GM18858 (cell line): ENCODE results near the gene SPOP.

Experiments used
- ATAC-seq: cut with Tn5 transposase; IDR thresholded peaks from one replicate; pipeline ENCODE4 v1.9.1; 2021; ENCODE audit not compliant: unreplicated experiment

The SPOP gene

DNA sequence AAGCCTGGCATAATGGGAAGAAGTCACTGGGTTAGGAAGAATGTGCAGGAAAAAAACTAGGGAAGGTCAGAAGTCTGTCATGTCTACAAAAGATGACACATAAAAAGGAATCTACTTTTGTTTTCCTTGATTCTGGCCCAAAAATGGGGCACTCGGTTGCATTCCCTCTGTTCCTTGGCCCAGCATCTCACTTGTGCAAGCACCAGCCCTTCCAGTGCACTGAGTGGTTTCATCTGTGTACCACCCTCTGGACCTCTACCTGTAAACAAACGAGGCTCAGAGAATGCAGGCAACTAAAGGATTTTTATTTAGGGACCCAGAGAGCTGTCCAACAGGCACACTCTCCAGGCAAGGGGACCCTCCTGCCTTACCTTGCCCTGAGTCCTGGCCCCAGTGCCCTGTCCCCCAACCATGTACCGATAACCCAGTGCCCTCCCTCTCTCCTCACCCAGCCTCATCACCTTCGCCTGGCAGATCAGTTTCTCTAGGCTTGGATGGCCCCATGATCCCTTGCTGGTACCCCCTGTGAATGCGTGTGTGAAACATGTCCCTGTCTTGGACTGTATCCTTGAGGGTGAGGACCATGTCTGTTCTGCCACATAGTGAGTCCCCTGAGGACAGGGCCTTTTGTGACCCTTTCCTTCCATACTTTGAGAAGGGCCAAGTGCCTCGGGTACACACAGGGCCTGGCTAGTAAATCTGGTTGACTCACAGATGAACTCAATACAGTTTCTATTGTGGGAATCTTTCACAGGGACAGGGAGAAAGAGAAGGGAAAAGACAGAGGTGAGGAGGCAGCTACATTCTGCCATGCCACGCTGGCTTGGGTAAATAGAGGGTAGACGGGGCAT is 88.9 kb downstream of the SPOP start:
- no peak for ATAC-seq

- ATAC-seq: no peak
These were observed 89.6 kb downstream of the SPOP start for GRCh38 chr17:49588312-49588711.

GRCh38 chr17:49587366-49588073 is 90.4 kb downstream of the SPOP start:
- ATAC-seq: no peak

GRCh38 chr17:49585422-49586027 is 92.4 kb downstream of the SPOP start:
- no peak for ATAC-seq

DNA sequence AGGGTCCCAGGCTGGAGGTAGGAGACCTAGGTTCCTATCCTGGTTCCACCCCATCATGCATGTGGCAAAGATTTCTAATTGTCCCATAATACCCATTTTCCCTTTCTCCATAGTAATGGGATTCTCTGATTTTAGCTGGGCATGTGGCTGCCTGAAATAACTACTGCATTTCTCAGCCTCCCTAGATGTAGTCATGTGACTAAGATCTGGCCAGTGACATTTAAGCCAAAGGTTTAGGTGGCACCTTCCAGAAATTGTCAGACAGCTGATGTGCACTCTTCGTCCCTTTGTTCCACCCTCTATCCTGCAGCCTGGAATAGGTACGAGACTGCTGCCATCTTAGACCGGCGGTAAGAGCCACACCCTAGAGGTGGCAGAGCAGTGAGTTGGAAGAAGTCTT is 94.0 kb downstream of the SPOP start:
- ATAC-seq: no peak

DNA sequence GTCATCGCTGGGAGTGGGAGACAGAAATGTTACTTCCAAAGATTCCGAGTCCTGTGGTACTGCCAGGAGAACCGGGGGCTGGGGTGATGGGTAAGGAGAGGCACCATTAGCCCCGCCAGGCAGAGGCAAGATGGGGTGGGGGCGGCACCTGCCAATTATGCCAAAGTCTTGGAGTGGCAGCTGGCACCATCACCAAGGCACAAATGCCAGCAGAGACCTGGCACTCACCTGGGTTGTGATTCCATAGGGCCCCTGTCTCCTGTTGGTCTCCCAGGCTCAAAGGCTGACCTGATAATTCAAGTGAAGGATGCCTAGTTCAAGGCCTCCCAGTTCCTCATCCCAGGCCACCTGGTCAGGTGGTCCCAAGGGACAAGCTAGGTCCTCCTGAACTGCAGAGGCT is 94.7 kb downstream of the SPOP start:
- ATAC-seq: no peak

DNA sequence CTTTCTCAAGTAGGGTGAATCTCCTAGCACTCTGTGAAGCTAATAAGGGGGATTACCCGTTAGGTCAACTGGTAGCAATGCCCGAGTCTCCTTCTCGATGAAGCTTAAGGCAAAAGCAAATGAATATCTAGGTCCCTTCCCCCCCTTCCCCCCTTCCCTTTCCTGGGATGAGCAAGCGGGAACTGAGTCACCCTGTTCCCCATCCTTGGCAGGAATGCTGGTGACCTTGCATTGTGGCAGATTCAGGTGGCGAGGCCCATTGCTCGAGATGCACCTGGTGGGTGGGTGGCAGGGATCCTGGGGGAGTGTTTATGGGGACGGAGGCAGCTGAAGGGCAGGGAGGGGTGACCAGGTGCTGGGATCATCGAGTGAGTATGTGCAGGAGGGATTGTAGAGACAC is 95.1 kb downstream of the SPOP start:
- ATAC-seq: no peak

GRCh38 chr17:49582055-49582722 is 95.7 kb downstream of the SPOP start:
- no peak for ATAC-seq

GRCh38 chr17:49581648-49581998 is 96.3 kb downstream of the SPOP start:
- no peak for ATAC-seq

DNA sequence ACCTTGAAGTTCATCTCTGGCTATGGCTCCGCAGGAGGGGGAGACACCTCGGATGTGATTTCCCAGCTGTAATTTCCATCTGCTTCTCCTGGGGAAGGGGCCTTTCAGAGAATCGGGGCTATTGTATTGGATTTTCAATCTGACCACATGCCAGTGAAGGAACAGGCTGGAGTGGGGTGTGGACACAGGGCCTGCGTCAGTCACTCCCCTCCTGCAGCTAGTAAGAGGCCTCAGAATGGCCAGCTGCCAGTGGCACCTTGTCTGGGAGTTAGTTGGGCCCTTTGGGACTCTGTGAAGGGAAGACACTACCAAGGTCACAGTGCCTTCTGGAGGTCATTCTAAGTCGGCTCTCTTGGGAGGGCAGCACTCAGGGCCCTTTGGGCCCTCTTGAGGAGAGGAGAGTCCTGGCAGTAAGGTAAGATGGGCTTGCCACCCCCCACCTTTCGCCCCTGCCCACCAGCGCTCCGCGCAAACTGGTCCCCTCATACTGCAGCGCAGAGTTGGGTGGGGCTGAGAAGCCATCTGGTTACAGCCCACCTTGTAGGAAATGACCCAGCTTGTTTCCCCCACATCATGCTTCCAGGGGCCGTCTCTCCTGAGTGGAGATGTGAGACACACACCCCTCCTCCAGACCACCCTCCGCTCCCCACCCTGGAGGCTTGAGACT is 96.8 kb downstream of the SPOP start:
- ATAC-seq: no peak

DNA sequence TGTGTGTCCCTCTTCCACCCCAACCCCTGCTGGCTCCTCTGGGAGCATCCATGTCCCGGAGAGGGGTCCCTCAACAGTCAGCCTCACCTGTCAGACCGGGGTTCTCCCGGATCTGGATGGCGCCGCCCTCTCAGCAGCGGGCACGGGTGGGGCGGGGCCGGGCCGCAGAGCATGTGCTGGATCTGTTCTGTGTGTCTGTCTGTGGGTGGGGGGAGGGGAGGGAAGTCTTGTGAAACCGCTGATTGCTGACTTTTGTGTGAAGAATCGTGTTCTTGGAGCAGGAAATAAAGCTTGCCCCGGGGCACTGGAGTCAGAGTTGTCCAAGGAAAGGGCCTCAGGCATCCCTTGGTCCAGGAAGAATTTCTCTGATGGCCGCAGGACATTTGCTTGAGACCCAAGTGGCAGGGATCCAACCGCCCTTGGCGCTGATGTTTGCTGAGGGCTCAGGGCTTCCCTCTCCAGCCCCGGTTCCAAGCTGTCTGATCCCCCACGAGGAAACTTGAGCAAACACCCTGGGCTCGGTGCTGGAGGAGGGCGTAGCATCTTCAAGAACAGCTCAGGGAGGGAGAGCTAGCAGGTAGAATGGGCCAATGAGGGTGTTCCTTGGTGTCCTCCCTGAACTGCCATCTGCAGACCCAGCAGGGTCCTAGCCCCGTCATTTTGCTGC is 97.7 kb downstream of the SPOP start:
- ATAC-seq: no peak

DNA sequence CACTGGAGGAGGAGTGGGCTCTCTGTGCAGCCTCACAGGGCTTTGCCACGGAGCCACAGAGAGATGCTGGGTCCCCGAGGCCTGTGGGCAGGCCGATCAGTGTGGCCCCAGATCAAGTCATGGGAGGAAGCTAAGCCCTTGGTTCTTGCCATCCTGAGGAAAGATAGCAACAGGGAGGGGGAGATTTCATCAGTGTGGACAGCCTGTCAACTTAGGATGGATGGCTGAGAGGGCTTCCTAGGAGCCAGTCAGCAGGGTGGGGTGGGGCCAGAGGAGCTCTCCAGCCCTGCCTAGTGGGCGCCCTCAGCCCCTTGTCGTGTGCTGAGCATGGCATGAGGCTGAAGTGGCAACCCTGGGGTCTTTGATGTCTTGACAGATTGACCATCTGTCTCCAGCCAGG is 98.4 kb downstream of the SPOP start:
- no peak for ATAC-seq

GRCh38 chr17:49578952-49579500 is 98.9 kb downstream of the SPOP start:
- no peak for ATAC-seq

GRCh38 chr17:49578414-49578813 is 99.5 kb downstream of the SPOP start:
- no peak for ATAC-seq

DNA sequence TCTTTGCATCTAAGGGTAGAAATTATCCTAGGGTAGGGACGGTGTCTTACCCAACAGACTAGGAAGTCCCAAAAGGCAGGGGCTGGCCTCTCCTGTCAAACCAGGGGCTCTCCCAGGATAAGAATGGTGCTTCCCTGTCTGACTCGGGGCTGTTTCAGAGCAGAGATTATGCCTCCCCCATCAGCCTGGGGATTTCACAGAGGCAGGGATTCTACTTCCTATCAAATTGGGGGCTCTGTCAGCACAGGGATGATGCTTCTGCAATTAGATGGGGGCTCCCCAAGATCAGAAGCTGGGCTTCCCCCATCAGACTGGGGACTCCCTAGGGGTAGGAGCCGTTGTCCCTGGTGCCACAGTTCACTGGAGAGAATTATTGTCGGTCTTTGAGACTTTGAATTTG is 99.9 kb downstream of the SPOP start:
- ATAC-seq: no peak

GRCh38 chr17:49577650-49577934 is 100.3 kb downstream of the SPOP start:
- ATAC-seq: no peak

DNA sequence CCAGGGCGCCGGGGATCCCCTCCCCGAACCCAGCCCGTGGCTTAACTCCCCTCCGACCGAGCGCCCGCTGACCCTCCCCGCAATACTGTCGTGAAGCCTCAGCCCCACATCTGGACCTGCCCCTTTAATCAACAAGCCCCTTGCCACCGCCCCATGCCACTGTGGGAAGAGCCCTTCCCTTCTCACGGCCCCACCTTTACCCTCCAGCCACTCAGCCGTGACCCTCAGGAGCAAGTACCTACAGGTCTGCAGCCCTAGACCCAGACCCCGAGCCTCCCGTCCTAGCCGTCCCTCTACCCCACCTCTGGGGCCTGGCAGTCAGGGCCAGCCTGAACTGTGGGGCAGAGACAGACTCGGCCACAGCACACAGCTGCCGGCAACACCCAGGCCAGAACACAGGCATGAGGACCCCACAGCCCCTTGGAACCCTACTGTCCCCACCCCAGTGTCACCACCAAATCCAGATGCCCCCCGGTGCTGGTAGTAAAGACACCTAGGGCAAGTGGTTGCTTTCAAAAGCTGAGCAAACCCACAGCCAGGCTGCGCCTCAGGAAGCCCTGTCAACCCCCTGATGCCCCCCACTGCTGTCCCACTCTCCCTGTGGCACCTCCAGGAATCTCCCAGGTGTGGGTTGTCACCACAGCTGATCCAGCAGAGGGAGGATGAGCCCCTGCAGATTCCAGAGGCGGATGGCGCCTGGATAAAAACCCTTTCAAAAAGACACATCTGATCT is 100.8 kb downstream of the SPOP start:
- ATAC-seq: no peak

DNA sequence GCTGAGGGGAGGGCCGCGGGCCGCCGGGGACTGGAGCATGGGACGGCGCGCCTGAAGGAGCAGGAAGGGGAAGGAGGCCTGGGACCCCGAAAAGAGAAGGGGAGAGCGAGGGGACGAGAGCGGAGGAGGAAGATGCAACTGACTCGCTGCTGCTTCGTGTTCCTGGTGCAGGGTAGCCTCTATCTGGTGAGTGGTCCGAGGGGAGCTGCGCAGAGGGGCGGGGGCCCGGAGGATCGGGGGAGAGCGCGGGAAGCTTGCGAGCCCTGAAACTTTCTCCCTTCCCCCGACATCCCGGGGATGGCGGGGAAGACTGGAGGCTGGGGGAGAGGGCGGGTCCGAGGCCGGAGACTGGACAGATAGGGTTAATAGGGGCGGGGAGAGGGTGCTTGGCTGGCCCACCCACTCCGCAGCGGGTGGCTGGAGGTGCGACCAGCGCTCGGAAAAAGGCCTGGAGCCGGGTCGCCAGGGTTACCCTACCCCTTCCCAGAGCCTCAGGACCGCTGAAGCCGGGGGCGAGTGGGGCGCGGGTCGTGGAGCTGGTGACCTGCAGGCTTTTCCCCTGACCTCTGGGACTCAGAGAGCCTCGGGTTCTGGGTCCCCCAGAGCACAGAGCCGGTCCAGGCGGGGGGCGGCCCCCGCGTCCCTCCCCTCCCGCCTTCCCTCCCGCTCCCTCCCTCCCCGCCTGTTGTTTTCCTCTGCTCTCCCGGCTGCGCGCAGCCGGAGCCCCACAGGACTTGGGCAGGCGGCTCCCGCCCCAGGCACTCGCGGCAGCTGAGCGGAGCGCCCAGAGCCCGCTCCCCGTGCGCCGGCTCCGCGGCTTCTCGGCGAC is 101.6 kb downstream of the SPOP start:
- no peak for ATAC-seq

- ATAC-seq: no peak
These were observed 102.2 kb downstream of the SPOP start, which contains the start of gene NXPH3 for GRCh38 chr17:49575679-49576087. TSS of gene NXPH3 (plus strand) at chr17:49575871. CDS start at chr17:49576220, 349 bp downstream.
